PC-3 (cell line): Measurements from ENCODE around the gene OXCT1.

ENCODE experiments used
- EZH2 ChIP-seq: fragments of 300-600 bp; sonication (generic); IDR thresholded peaks from one replicate; pipeline ENCODE4 v1.6.1; 2017; ENCODE audit warnings: antibody characterized with exemption, mild to moderate bottlenecking, low read length; ENCODE audit not compliant: unreplicated experiment
- EZH2phosphoT487 ChIP-seq: fragments of 300-600 bp; sonication (generic); IDR thresholded peaks from 2 replicates; pipeline ENCODE4 v1.6.1; 2018; ENCODE audit warnings: mild to moderate bottlenecking, antibody characterized with exemption, low read length, borderline replicate concordance
- TF ChIP-seq, protein P1 (sequence below): fragments of 300-600 bp; sonication (generic); conservative IDR thresholded peaks from 2 replicates; pipeline ENCODE4 v1.5.1; 2017; ENCODE audit warnings: antibody characterized with exemption, low read depth, mild to moderate bottlenecking, low read length

DNA sequence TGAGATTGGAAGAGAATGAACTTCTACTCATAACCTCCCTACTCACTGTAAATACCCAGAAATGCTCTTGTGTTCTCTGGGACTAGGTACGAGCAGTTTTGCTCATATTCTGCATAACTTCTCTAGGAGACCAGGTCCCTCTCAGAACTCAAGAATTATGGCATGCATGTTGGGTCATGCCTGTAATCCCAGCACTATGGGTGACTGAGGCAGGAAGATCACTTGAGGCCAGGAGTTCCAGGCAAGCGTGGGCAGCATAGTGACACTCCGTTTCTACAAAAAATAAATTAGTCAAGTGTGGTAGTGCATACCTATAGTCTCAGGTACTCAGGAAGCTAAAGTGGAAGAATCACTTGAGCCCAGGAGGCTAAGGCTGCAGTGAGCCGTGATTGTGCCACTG lies 141.9 kb downstream of the OXCT1 start:
- no peak for TF ChIP-seq EZH2
- TF ChIP-seq, protein P1, sequence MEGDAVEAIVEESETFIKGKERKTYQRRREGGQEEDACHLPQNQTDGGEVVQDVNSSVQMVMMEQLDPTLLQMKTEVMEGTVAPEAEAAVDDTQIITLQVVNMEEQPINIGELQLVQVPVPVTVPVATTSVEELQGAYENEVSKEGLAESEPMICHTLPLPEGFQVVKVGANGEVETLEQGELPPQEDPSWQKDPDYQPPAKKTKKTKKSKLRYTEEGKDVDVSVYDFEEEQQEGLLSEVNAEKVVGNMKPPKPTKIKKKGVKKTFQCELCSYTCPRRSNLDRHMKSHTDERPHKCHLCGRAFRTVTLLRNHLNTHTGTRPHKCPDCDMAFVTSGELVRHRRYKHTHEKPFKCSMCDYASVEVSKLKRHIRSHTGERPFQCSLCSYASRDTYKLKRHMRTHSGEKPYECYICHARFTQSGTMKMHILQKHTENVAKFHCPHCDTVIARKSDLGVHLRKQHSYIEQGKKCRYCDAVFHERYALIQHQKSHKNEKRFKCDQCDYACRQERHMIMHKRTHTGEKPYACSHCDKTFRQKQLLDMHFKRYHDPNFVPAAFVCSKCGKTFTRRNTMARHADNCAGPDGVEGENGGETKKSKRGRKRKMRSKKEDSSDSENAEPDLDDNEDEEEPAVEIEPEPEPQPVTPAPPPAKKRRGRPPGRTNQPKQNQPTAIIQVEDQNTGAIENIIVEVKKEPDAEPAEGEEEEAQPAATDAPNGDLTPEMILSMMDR, result no peak
- TF ChIP-seq EZH2phosphoT487, result no peak
